HG03432 (cell line): ENCODE results near the gene C1orf174.

ENCODE experiments used
- ATAC-seq: cut with Tn5 transposase; IDR thresholded peaks from one replicate; pipeline ENCODE4 v1.9.1; 2021; ENCODE audit warnings: mild to moderate bottlenecking, moderate library complexity; ENCODE audit not compliant: unreplicated experiment

C1orf174 gene

DNA sequence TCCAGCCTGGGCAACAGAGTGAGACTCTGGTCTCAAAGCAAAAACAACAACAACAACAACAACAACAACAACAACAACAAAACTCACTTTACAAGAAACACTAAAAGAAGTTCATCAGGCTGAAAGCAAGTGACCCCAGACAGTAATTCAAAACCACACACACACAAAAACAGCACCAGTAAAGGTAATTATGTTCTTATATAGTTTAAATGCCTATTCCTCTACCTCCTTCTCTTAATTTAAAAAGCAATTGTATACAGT lies 1.7 kb downstream of the C1orf174 start:
- ATAC-seq, result no peak

DNA sequence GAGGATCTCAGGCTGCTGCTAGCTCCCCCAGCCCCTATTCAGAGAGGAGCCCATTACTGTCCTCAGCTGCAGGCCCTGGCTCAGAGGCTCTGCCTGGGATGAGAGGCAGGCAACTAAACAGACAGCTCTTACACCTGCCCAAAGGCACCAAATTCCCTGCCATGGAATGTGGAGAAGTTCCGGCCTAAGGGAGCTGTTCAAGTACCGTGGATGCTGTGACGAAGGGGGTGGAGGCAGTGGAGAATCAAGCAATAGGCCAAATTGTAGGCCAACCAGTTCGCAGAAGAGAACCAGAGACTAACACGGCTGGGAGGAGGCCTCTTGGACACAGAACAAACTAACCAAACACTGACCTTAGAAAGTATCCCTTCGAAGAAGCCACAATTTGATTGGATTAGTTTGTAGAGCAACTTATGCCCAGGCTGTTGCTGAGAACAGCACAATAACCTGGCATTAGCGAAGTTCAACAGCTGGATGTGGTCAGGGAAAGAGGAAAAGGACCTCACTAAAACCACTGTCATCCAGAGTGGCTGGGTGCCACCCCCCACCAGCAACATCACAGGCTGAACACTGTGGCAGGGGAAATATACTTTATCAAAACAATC lies 3.6 kb downstream of the C1orf174 start:
- ATAC-seq, result no peak

DNA sequence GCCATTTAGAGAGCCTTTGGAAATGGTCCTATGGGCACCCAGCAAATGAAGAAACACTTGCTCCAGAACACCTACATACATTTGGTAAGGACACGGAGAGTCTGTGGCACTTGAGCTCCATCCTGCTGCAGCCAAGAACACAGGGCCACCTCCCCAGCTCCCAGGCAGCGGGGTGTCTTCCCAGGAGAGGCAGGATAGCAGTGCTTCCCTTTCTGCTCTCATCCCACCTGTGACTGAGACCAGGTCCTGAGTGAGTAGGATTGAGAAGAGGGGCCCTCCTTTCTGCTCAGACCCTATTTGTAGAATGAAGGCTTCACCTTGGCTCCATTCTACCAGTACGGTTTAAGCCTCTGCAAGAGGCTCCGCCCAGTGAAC lies 4.1 kb downstream of the C1orf174 start:
- no peak for ATAC-seq

DNA sequence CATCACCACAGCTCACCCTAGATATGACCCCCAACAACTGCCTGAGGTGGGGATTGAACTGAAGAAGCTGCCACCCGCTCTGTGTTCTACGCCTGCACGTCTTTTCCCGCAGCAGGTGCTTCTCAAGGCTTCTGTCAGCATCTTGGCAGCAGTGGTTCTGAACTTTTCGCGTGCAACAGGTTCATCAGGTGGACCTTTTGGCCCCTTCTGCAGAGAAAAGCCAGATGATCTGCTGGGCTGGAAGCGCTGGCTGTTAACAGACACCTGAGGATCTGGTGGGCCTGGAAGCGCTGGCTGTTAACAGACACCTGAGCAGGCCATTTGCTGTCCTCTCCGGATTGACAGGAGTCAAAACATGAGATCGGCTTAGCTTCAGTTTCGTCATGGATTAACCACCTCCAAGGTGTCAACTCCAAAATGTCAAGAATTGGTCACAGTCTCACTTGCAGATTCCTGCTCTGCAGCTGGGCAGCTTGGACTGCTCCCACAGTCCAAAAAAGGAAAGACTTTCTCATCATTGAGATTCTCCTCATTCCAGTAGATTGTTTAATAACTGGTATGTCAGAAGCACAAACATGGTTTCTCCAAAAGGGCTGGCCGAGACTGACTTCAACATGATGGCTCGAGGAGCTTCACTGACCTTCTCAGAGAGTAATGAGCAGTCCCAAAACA lies 4.7 kb downstream of the C1orf174 start:
- ATAC-seq, result no peak

DNA sequence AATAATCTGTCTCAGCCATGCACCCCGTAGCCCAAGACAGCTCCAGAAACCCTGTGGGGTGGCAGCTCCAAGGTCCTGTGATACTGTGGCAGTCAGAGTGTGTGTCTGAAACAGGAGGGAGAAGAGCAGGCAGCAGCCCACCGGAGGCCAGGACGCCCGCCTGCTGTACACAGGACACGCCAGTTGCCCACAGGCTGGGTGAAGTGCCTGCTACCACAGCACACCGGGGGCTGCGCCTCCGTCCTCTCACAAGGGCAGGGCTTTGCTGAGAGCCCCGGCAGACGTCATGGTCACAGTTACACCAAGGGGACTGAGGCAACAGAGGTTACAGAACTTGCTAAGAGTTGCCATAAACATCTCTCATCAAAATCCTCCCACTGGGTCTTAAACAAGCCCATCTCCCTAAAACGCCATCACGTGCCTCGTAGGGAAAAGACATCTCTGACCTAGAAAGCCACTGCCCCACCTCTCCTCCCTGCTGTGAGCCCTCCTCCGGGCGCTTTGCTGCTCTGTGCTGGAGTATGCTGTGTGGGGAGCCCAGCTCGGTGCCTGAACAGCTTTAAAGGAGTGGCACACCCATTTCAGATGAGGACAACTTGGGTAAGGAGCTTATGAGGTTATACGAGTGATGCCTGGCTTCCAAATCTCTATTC lies 5.3 kb downstream of the C1orf174 start:
- ATAC-seq, result no peak

DNA sequence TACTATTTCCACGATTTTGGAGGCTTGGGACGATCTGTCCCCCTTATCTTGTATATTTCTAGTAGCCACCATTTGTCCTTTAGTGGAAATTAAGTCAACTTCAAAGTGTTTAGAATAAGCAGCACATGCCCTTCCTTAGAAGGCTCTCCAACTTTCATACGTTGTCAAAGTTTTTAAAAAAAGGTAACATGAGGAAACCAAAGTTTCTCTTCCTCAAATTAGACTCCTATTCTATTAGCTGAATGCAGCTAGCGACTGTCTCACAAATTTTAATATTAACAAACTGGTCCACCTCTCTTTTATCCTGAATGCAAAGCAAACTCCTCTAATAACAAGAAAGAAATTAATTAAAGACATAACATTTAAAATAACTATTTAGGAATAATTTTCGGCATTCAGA lies 6.9 kb downstream of the C1orf174 start:
- no peak for ATAC-seq

DNA sequence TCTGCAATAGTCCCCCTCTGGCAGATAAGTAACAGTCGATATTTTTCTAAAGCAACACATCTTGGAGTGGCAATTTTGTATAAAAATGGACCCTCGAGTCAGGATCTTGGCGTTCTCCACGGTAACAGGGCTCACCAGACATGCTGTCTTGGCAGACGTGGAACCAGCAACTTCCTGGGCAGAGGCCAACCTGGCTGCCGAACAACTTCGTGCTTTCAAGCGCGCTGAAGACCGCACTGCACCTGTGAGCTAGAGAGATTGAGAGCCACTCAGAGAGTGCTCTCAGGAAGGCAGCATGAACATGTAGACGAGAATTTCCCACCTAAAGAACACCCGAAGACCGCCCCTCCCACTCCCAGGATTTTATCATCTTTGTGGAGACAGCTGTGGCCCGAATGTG lies 7.3 kb downstream of the C1orf174 start:
- no peak for ATAC-seq

DNA sequence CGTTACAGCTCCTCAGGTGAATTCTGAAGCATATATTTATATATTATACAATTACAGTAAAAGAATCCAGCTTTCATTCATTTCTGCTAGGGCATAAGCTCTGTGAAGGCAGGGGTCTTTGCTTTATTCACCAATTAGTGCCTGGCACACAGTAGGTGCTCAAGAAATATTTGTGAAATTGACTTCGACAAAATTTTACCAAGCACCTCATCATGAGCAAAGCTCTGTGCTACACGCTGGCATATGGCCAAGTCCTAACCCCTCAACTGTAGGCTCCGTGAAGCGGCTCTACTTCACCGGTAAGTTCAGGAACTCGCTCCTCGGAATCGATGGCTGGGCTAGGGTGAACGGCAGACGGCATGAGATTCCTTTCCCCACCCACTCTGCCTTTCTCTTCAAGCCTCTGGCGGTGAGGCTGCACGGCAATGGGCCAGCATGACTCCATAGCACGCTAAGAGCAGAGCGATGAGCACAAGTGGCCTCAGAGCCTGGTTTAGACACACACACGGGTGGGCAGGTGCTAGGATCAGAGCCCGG lies 8.7 kb downstream of the C1orf174 start:
- no peak for ATAC-seq

DNA sequence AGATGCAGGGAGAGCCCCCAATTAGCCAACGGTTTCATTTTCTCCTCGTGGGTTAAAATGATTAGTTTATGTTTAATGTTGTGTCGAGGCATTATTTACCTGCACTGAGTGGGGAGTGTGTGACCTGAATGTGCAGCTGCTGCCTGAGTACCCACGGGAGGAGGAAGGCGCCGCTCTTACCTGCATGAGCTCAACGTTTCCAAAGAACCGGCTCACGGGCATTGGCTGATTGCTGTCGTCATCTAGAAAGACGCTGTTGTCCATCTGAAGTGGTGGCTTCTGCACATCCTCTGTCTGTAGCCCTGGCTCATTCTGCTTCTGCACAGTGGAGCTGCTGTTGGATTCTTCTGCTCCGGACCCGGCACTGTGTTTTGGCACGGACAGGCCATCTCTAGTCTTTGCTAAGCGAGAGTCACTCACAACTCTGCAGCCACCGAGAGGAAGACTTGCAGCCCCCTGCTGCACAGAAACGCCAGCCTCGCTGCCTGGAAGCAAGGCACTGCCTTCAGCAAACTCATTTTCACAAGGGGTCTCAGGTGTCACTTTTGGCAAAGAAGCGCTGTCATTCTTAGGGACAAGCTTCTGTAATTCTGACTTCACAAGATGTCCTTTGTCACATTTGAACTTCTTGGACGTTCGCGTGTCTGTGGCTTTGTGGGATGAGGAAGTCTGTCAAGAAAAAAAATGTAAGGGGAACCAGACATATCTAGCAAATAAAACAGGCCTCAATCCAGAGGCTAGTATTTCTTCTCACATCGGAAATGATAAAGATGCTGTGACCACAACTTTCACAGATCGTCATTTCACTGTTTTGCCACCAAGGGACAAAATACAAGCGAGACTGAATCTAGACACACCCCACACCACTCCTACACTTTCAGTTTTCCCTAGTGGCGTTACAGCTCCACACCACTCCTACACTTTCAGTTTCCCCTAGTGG lies 9.4 kb downstream of the C1orf174 start:
- ATAC-seq, result peak; percentile 42

DNA sequence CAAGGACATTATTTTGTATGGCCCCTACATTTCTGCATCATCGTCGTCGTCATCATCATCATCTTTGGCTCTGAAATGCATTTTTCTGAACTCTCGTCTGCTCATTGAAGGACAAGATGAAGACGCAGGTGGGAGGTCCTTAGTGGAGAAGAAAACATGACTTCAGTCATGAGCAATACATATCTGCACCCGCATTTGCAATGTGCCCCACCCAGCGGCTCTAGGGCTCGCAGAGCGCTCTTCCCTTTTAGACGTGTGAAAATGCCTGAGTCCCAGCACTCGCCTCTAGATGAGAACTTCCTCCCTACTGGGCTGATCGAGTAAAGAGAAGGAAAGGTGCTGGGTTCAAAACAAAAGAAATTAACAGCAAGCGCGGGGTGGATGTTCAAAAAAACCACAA lies 10.1 kb downstream of the C1orf174 start:
- ATAC-seq, result no peak

DNA sequence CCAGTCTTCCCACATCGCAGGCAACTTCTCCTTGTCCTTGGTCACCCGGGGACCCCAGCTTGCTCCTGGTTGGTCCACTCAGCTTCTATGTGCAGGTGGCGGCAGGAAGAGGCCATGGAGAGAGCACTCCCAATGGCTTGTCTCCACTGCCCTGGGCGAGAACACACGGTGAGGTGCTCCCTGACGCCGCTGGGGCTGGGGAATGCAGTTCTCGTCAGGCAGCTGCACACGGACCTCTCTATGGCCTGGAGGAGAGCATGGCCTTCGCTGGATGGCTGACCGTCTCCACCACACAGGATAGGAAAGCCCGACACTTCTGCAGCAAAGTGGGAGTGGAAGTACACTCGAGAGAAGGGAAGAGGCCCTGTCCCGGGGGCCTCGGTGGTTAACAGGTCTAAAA lies 11.8 kb downstream of the C1orf174 start:
- no peak for ATAC-seq

DNA sequence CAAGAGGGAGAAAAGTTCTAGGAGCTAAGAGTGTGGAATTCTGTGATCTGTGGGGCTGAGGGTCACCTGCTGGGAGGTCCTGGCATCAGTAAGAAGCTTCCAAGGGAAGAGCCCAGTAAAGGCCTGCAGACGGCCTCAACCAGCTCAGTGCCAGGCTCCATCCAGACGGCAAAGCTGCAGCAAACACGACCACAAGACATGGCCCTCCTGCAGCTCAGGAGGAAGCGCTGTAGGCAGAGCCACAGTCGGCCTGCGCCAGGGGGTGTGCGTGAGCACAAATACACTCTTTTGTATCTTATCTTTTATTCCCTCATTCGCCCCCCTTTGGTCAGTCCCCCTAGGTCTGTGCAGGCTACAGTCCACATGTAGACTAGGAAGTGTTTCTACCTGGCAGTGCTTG lies 13.4 kb downstream of the C1orf174 start:
- ATAC-seq, result no peak

DNA sequence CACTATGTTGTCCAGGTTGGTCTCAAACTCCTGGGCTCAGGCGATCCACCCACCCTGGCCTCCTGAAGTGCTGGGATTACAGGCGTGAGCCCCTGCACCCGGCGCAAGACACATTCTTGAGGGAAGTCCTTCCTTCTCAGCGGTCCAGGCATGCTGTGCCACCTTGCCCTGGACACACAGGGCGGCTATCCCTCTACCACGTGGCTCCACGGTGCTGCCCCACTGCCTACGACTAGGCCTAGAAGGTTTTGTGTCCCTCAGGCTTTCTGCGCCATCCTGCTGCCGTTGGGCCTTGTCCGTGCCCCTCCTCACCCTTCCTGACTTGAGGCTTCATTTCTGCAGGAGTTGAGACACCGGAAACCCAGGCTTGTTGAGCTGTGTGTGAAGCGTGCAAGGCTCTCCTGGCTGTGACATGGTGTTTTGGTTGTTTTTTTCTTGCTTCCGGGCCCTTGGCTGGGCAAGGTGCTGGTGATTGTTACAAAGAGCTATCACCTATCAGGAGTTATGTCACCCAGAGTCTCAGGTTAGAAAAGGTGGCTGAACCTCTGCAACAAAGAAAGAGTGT lies 13.9 kb downstream of the C1orf174 start:
- ATAC-seq, result no peak

DNA sequence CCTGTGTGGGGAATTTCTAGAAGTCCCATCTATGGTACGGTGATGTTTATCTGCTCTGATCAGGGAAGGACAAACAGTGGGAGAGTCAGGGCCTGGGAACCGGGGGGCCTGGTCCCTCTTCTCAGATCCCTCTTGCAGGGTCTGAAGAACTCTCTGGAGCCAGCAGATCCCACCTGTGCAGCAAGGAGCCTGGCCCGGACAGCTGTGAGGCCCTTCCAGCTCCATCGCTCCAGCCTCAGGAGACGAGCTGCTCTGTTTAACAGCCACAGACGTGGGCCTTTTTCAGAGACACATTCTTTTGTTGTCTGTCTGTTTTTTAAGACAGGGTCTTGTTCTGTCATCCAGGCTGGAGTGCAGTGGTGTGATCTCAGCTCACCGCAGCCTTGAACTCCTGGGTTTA lies 14.5 kb downstream of the C1orf174 start:
- no peak for ATAC-seq

DNA sequence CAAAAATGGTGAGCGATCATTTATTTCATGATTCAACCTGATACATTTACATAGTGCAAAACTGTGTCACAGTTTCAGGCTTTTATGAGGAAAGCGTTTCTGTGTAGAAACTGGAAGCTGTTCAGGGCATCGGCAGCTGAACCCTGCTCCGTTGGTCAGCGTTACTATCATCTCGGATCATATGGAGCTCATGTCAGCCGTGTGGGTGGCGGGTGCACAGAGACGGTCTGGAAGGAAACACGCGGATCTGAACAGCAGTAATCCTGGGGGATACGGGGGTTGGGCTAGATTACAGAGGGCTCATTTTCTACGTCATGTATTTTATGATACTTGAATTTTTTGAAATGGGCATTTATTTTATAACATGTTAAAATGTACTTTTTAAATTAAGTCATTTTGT lies 15.1 kb downstream of the C1orf174 start:
- ATAC-seq, result no peak

DNA sequence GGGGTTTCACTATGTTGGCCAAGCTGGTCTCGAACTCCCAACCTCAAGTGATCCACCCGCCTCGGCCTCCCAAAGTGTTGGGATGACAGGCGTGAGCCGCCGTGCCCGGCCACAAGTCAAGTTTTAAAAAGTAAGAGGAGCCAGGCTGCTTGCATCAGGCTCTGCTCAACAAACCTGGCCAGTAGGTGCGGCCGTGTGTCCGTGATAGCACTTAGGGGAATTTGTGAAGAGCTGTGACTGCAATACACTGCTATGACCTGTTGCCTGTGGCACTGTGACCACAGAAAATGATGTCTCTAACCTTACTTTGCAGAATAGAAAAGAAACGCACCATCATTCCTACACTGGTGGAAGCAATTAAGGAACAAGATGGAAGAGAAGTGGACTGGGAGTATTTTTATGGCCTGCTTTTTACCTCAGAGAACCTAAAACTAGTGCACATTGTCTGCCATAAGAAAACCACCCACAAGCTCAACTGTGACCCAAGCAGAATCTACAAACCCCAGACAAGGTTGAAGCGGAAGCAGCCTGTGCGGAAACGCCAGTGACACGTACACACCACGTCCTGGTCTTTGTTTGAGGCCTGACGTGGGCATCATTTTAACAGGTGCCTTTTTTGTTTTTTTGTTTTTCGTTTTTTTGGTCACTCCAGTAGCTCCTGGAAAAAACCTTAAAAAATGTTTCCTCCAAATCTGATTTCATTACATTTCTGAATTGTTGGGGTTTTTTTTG lies 16.7 kb downstream of the C1orf174 start:
- ATAC-seq, result no peak

DNA sequence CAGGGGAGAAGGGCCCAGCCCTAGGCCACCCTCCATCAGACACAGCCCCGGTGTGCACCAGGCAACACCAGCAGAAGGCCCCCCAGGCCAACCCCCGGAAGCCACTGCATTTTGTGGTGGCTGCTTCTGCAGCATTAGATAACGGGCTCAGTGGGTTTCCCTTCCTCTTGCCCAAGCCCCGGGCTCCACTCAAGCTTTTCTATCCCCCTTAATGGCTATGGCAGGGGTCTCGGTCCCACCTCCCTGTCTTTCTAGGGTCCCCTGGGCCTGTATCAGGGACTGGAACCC lies 18.9 kb downstream of the C1orf174 start:
- no peak for ATAC-seq

DNA sequence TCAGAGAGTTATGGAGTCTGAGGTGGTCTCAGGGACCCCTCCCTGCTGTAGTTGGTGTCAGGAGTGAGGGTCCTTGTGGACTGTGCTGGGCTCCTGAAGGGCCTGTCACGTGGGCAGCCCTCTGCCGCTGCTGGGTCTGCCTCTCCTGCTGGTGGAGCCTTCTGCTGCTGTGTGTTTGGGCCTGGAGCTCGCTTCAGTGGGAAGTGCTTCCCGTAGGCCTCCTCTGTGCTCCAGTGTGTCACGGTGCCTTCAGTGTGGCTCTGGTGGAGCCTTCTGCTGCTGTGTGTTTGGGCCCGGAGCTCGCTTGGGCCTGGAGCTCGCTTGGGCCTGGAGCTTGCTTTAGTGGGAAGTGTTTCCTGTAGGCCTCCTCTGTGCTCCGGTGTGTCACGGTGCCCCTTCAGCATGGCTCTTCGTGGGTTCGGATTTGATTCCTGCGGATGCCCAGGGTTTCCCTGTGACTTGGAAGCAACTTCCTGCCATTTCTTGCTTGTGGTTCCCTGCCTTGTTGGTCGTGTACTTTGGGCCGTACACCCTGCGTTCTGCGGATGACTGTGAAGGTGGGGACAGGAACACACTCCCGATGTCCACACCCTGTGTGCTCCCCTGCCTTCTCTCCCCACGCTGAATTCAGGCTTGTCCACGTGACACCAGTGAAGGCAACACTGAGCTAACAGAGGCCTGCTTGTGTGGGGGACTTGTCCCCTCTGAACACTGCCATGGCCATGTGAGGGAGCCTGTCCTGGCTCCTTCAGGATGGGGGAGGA lies 19.5 kb downstream of the C1orf174 start:
- ATAC-seq, result no peak

DNA sequence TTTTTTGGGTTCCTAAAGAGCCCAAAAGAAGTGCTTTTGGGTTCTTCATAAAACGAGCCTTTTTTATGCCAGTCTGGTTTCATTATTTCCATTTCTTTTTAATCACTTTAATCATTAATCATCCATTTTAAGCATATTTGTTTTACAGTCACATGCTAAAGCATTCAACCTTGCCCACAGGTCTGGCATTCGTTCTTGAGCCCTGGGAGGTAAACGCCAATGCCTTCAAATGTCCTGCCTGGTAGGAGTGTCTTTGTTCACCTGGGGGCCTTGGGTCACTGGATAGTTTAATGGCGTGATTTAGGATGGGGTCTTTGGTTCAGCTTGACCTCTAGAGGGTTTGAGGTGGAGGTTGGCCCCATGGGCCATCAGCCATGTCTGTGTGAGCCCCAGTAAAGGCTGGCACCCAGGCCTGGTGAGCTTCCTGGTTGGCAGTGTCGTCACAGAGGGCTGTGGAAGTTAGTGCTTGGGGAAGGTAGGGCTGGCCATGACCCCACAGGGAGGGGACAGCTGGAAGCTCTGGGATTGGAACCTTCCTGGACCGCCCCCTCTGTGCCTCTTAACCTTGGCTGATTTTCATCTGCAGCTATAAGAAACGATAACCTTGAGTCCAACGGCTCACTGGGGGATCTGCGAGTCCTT lies 20.2 kb downstream of the C1orf174 start:
- ATAC-seq, result no peak

DNA sequence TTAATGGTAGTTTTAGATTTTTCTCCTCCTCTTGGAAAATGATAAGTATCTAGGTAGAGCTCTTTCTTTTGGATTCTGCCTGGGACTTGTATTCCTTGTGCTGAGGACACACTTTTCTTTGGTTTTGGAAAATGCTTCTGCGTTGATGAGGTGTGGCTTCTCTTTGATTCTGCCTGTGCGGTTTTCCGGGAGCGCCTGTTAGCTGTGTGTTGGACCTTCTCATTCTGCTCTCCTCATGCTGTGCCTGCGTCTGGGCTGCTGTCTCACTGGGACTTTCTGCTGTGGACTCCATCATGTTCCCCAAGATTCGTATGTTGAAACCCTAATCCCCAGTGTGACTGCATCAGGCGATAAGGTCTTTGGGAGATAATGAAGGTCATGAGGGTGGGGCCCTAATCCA lies 21.0 kb downstream of the C1orf174 start:
- ATAC-seq, result no peak
